GM12872 (cell line): ENCODE results near the gene RAB34.

Source experiments
- TF ChIP-seq, protein P1 (sequence below): IDR thresholded peaks from 3 replicates; pipeline ENCODE4 v1.5.1; 2011; ENCODE audit warnings: low read depth, mild to moderate bottlenecking, low read length, moderate library complexity; ENCODE audit not compliant: insufficient read depth

RAB34 gene

DNA sequence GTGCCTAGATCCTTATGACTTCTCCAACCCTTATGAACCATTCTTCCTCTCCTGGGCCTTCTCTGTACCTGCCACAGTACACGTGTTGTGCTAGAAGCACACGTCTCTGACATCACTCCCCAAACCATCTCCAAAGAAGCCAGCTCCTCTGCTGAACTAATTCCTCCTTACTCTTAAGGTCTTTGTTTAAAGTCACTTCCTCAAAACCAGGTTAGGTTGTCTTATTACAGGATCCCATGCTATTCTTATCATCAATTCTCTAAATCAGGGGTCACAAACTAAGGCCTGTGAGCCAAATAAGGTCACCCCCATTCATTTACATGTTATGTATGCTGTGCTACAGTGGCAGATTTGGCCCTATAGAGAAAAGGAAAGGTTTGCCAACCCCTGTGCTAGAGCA is 51.7 kb downstream of the RAB34 start:
- TF ChIP-seq, protein P1, sequence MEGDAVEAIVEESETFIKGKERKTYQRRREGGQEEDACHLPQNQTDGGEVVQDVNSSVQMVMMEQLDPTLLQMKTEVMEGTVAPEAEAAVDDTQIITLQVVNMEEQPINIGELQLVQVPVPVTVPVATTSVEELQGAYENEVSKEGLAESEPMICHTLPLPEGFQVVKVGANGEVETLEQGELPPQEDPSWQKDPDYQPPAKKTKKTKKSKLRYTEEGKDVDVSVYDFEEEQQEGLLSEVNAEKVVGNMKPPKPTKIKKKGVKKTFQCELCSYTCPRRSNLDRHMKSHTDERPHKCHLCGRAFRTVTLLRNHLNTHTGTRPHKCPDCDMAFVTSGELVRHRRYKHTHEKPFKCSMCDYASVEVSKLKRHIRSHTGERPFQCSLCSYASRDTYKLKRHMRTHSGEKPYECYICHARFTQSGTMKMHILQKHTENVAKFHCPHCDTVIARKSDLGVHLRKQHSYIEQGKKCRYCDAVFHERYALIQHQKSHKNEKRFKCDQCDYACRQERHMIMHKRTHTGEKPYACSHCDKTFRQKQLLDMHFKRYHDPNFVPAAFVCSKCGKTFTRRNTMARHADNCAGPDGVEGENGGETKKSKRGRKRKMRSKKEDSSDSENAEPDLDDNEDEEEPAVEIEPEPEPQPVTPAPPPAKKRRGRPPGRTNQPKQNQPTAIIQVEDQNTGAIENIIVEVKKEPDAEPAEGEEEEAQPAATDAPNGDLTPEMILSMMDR = no peak
